ENCODE data around the gene JARID2.

JARID2 gene

DNA sequence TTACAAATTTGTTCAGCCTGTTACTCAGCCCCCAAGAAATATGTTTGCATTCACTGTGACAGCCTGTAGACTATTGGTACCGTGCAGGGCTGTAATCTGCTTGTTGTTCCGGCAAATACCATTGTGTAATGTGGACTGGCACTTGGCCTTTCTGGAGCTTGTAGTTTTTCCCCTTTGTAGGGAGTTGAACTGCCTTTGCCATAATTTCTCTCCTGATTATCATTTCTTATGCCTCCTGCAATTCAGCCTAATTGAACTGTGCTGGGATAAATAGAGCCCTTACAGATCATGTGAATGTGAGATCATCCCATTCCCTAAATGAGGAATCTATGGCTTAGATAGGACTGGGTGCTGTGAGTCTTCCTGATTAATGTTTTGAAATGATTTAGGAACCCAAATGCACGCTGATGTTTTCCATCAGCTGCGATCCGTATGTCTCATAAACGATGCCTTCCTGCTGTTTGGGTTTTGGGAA is 185.1 kb downstream of the JARID2 start:
- in situ Hi-C loops (cut with MboI; ENCODE audit: low pct_unique_long_range_greater_than_20kb, low sequenced_read_pairs, unreplicated experiment) = no loop called here
- TF ChIP-seq, protein P1, sequence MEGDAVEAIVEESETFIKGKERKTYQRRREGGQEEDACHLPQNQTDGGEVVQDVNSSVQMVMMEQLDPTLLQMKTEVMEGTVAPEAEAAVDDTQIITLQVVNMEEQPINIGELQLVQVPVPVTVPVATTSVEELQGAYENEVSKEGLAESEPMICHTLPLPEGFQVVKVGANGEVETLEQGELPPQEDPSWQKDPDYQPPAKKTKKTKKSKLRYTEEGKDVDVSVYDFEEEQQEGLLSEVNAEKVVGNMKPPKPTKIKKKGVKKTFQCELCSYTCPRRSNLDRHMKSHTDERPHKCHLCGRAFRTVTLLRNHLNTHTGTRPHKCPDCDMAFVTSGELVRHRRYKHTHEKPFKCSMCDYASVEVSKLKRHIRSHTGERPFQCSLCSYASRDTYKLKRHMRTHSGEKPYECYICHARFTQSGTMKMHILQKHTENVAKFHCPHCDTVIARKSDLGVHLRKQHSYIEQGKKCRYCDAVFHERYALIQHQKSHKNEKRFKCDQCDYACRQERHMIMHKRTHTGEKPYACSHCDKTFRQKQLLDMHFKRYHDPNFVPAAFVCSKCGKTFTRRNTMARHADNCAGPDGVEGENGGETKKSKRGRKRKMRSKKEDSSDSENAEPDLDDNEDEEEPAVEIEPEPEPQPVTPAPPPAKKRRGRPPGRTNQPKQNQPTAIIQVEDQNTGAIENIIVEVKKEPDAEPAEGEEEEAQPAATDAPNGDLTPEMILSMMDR (IDR thresholded peaks at IDR 0.05; ENCODE audit: extremely low read depth, insufficient read depth, missing control alignments) = no peak

GRCh38 chr6:15431762-15432483 is 186.1 kb downstream of the JARID2 start:
- in situ Hi-C loops (cut with MboI; ENCODE audit: low pct_unique_long_range_greater_than_20kb, low sequenced_read_pairs, unreplicated experiment) = no loop called here
- TF ChIP-seq, protein P1 (IDR thresholded peaks at IDR 0.05; ENCODE audit: extremely low read depth, insufficient read depth, missing control alignments) = no peak
- DNase-seq (ENCODE audit: low spot score) = no peak

More for the DNA sequence above, 185.1 kb downstream of the JARID2 start:
- DNase-seq (ENCODE audit: low spot score) = no peak

GRCh38 chr6:15433511-15433861 is 187.6 kb downstream of the JARID2 start:
- in situ Hi-C loops (cut with MboI; ENCODE audit: low pct_unique_long_range_greater_than_20kb, low sequenced_read_pairs, unreplicated experiment) = no loop called here
- DNase-seq (ENCODE audit: low spot score) = no peak
- TF ChIP-seq, protein P1 (IDR thresholded peaks at IDR 0.05; ENCODE audit: extremely low read depth, insufficient read depth, missing control alignments) = no peak

GRCh38 chr6:15434263-15434662 is 188.4 kb downstream of the JARID2 start:
- TF ChIP-seq, protein P1 (IDR thresholded peaks at IDR 0.05; ENCODE audit: extremely low read depth, insufficient read depth, missing control alignments) = no peak
- DNase-seq (ENCODE audit: low spot score) = no peak
- in situ Hi-C loops (cut with MboI; ENCODE audit: low pct_unique_long_range_greater_than_20kb, low sequenced_read_pairs, unreplicated experiment) = no loop called here

- TF ChIP-seq, protein P1 (IDR thresholded peaks at IDR 0.05; ENCODE audit: extremely low read depth, insufficient read depth, missing control alignments) = no peak
- in situ Hi-C loops (cut with MboI; ENCODE audit: low pct_unique_long_range_greater_than_20kb, low sequenced_read_pairs, unreplicated experiment) = no loop called here
- no peak for DNase-seq (ENCODE audit: low spot score)
Observed at GRCh38 chr6:15434823-15435380, 189.0 kb downstream of the JARID2 start.

DNA sequence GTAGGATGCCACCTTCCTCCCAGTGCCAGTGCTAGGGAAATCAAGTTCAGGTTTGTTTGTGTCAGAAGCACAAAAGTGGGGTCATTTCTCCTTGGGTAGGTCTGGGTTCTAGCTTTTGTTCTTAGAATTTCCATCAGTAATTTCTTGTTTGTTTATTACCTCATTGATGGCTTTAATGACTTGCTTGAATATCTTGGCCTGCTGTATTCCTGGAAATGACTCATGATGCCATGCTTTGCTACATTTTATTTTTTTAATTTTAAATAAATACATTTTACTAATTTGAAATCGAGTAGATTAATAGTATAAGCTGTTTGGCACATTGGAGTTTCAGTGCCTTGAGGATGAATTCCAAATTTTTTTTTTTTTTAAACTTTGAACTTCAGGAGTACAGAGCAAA is 189.6 kb downstream of the JARID2 start:
- in situ Hi-C loops (cut with MboI; ENCODE audit: low pct_unique_long_range_greater_than_20kb, low sequenced_read_pairs, unreplicated experiment) = no loop called here
- TF ChIP-seq, protein P1 (IDR thresholded peaks at IDR 0.05; ENCODE audit: extremely low read depth, insufficient read depth, missing control alignments) = no peak
- no peak for DNase-seq (ENCODE audit: low spot score)
